ENCODE results near the gene SMNDC1.

GRCh38 chr10:110343947-110344346 is 39.2 kb upstream of the SMNDC1 start:
- TF ChIP-seq CTCF (IDR thresholded peaks at IDR 0.05; ENCODE audit: insufficient read depth, low read length, poor library complexity, severe bottlenecking) (no peak), EZH2phosphoT487 (conservative IDR thresholded peaks at IDR 0.05; ENCODE audit: low read length) (no peak)
